Osteocyte (in vitro differentiated cells): ENCODE measurements around the gene DISP3. TPM values are rescaled to one million over a fixed set of nuclear protein-coding genes. Genes with fewer than 3 reads are reported as not detected.

ENCODE experiments used
- DNase-seq: peaks from one replicate; pipeline ENCODE4 v3.0.0; 2021; ENCODE audit warnings: mixed read lengths; ENCODE audit not compliant: unreplicated experiment; ENCODE audit errors: extremely low spot score
- H3K27ac Mint-ChIP-seq: one replicate; pipeline ENCODE4 v1.8.0; 2021; ENCODE audit warnings: mild to moderate bottlenecking, mixed read lengths; ENCODE audit not compliant: unreplicated experiment
- H3K27me3 Mint-ChIP-seq: one replicate; pipeline ENCODE4 v1.8.0; 2021; ENCODE audit warnings: mixed read lengths; ENCODE audit not compliant: unreplicated experiment
- H3K36me3 Mint-ChIP-seq: one replicate; pipeline ENCODE4 v1.8.0; 2021; ENCODE audit warnings: mixed read lengths; ENCODE audit not compliant: unreplicated experiment
- H3K4me1 Mint-ChIP-seq: one replicate; pipeline ENCODE4 v1.8.0; 2021; ENCODE audit warnings: mixed read lengths; ENCODE audit not compliant: unreplicated experiment
- H3K4me3 Mint-ChIP-seq: one replicate; pipeline ENCODE4 v1.8.0; 2021; ENCODE audit warnings: mild to moderate bottlenecking, moderate library complexity, mixed read lengths; ENCODE audit not compliant: unreplicated experiment
- H3K9me3 Mint-ChIP-seq: one replicate; pipeline ENCODE4 v1.8.0; 2021; ENCODE audit warnings: mixed read lengths; ENCODE audit not compliant: unreplicated experiment
- CTCF ChIP-seq: fragments of 200-600 bp; sonication (generic); IDR thresholded peaks from 2 replicates; pipeline ENCODE4 v1.5.0; 2021; ENCODE audit warnings: antibody characterized with exemption, mild to moderate bottlenecking, moderate library complexity
- long read RNA-seq: library from polyadenylated mRNA; unstranded; transcript quantifications from one replicate; pipeline ENCODE4 v2.0.0, GENCODE V29; 2021
- total RNA-seq: library from RNA; stranded (reverse); gene quantifications from 2 replicates; pipeline ENCODE4 v1.2.1, GENCODE V29; 2021

DISP3 gene, protein sequence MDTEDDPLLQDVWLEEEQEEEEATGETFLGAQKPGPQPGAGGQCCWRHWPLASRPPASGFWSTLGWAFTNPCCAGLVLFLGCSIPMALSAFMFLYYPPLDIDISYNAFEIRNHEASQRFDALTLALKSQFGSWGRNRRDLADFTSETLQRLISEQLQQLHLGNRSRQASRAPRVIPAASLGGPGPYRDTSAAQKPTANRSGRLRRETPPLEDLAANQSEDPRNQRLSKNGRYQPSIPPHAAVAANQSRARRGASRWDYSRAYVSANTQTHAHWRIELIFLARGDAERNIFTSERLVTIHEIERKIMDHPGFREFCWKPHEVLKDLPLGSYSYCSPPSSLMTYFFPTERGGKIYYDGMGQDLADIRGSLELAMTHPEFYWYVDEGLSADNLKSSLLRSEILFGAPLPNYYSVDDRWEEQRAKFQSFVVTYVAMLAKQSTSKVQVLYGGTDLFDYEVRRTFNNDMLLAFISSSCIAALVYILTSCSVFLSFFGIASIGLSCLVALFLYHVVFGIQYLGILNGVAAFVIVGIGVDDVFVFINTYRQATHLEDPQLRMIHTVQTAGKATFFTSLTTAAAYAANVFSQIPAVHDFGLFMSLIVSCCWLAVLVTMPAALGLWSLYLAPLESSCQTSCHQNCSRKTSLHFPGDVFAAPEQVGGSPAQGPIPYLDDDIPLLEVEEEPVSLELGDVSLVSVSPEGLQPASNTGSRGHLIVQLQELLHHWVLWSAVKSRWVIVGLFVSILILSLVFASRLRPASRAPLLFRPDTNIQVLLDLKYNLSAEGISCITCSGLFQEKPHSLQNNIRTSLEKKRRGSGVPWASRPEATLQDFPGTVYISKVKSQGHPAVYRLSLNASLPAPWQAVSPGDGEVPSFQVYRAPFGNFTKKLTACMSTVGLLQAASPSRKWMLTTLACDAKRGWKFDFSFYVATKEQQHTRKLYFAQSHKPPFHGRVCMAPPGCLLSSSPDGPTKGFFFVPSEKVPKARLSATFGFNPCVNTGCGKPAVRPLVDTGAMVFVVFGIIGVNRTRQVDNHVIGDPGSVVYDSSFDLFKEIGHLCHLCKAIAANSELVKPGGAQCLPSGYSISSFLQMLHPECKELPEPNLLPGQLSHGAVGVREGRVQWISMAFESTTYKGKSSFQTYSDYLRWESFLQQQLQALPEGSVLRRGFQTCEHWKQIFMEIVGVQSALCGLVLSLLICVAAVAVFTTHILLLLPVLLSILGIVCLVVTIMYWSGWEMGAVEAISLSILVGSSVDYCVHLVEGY (N-terminal part only)
- total RNA-seq: 0.21 and 0.43 TPM in 2 replicates
- long read RNA-seq: 0 reads

- Mint-ChIP-seq H3K4me3 (peak within 1 kb of the TSS; percentile 60), H3K4me1 (peaks cover 4% of the 10 kb centered on the region), H3K27ac (no peak within 1 kb of the TSS), H3K36me3 (no peaks in the 10 kb centered on the region), H3K27me3 (peaks cover 26% of the 10 kb centered on the region), H3K9me3 (no peaks in the 10 kb centered on the region)
- DNase-seq: peak; percentile 90
- TF ChIP-seq CTCF: peak; percentile 77
Measured at GRCh38 chr1:11478571-11479374, at the start of gene DISP3. Gene DISP3, plus strand, starts transcription at chr1:11479155. Its CDS starts 21,838 bp downstream, at chr1:11500993.

- no peak overlapping the region for H3K27ac Mint-ChIP-seq
- H3K9me3 Mint-ChIP-seq: no peaks in the 10 kb centered on the region
- no peak overlapping the region for H3K4me3 Mint-ChIP-seq
- H3K36me3 Mint-ChIP-seq: no peaks in the 10 kb centered on the region
- H3K27me3 Mint-ChIP-seq: peaks cover 3% of the 10 kb centered on the region
- DNase-seq: no peak
- H3K4me1 Mint-ChIP-seq: no peaks in the 10 kb centered on the region
- TF ChIP-seq CTCF: no peak
Measured at GRCh38 chr1:11429226-11429625, 49.7 kb upstream of the DISP3 start.

- Mint-ChIP-seq H3K27me3 (no peaks in the 10 kb centered on the region), H3K27ac (no peak overlapping the region), H3K4me3 (no peak overlapping the region), H3K36me3 (no peaks in the 10 kb centered on the region), H3K9me3 (no peaks in the 10 kb centered on the region), H3K4me1 (no peaks in the 10 kb centered on the region)
- DNase-seq: no peak
- no peak for TF ChIP-seq CTCF
Measured at GRCh38 chr1:11429935-11430334, 49.0 kb upstream of the DISP3 start.

GRCh38 chr1:11431941-11432507 is 46.9 kb upstream of the DISP3 start:
- no peaks in the 10 kb centered on the region for H3K4me1 Mint-ChIP-seq
- H3K27ac Mint-ChIP-seq: no peak overlapping the region
- no peaks in the 10 kb centered on the region for H3K27me3 Mint-ChIP-seq

More at GRCh38 chr1:11431941-11432507, 46.9 kb upstream of the DISP3 start:
- TF ChIP-seq CTCF: no peak
- Mint-ChIP-seq H3K9me3 (no peaks in the 10 kb centered on the region), H3K4me3 (no peak overlapping the region), H3K36me3 (no peaks in the 10 kb centered on the region)
- DNase-seq: no peak
